GM21367 (cell line): ENCODE results near the gene RNFT2.
A peak's percentile ranks its signal among the peaks of the same experiment; 100 is the strongest.

ENCODE experiments used
- ATAC-seq: cut with Tn5 transposase; IDR thresholded peaks from one replicate; pipeline ENCODE4 v1.9.1; 2021; ENCODE audit not compliant: unreplicated experiment

Gene RNFT2

DNA sequence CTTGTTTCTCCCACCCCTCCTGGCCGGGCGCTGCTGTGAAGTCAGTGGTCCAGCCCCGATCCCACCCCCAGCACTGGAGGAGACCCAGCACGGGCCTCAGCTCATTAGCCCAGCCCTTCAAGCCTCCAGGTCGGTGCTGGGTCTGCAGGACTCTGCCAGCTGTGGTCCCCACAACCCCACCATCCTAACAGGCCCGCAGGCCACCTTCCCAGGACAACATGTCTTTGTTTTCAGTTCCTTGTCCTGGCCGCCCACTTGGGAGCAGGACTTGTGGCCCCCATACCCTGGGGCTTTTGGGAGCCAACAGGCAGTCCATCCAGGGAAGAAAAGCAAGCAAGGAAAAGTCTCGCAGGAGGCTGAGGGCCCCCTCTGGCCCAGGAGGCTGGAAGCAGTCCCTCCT lies 83.2 kb downstream of the RNFT2 start:
- no peak for ATAC-seq

GRCh38 chr12:116827432-116827831 lies 89.3 kb downstream of the RNFT2 start:
- no peak for ATAC-seq

DNA sequence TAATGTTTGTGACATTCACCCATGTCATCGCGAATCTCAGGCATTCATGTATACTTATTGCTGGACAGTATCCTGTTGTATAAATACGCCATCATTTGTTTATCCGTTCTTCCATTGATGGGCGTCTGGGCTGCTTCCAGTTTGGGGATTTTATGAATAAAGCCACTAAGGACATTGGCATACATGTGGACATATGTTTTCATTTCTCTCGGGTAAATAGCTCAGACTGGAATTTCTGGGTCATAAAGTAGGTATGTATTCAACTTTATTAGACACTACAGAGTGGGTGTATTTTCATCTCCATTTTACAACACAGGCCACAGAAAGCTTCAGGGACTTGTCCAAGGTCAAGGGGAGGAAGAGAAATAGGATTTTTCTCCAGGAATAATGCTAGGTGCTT lies 94.2 kb downstream of the RNFT2 start:
- no peak for ATAC-seq

DNA sequence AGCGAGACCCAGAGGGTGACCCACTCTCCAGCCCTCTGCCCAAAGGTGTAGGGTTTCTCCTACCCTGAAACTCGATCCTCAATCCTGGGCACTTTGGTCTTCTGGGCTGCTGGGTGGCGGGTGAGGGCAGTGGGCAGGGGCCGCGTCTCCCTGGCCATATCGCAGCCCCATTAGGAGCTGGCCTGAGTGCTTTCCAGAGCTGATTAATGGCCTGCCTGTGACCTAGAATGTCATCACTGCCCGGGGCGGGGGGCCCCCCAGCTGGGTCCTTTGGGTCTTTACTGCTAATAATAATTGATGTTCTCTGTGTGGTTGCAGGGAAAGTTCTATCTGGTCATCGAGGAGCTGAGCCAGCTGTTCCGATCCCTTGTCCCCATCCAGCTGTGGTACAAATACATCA lies 95.4 kb downstream of the RNFT2 start:
- no peak for ATAC-seq

- ATAC-seq, result no peak
These were observed 97.4 kb downstream of the RNFT2 start for GRCh38 chr12:116835484-116835883.

DNA sequence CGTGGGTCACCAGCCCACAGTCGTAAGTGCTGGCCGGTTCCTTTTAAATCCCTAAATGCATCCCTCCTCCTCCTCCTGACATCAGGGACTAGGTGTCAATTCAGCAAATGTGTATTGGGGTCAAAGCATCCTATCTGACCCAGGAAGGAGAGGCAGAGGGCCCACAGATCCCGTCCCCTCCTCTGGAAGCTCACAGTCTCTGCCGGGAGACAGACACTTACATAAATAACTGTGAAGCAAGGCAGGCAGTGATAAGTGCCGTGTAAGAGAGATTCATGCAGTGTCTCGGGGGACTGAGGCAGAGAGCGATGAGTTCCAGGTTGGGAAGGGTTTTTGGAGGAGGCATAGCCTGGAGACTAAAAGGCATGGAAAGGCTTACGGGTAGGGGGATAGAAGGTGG lies 99.0 kb downstream of the RNFT2 start:
- no peak for ATAC-seq

DNA sequence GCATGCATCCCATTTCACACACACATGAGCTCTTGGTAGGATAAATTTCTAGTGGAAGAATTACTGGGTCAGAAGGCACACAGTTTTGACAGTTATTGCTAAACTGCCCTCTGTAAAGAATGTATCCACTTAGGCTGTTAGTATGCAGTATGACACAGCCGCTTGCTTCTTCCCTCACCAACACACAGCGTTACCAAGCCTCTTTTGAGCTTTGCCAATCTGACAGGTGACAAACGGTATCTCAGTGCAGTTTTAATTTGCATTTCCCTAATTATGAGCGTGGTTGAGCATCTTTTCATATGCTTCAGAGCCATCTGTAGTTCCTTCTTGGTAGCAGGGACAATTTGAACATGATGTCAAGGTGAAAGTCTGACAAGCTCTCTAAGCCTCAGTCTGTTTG lies 100.2 kb downstream of the RNFT2 start:
- ATAC-seq, result no peak

DNA sequence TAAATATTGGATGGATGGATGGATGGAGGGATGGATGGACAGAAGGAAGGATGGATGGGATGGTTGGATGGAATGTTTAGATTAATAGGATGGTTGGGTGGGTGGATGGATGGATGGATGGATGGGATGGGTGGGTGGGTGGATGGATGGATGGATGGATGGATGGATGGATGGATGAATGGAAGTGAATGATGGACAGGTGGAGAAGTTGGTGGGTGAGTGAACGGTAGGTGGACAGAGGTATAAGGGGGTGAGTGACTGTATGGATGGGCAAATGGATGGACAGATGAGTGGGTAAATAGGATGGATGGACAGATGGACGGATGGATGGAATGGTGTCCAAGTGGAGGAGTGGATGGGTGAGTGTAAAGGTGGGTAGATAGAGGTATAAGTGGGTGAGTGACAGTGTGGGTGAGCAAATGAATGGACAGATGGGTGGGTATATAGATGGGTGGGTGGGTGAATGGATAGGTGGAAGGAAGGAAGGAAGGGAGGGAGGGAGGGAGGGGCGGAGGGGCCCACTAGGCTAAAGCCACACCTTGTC lies 101.2 kb downstream of the RNFT2 start:
- ATAC-seq, result no peak

GRCh38 chr12:116843085-116843484 lies 105.0 kb downstream of the RNFT2 start:
- ATAC-seq, result no peak

DNA sequence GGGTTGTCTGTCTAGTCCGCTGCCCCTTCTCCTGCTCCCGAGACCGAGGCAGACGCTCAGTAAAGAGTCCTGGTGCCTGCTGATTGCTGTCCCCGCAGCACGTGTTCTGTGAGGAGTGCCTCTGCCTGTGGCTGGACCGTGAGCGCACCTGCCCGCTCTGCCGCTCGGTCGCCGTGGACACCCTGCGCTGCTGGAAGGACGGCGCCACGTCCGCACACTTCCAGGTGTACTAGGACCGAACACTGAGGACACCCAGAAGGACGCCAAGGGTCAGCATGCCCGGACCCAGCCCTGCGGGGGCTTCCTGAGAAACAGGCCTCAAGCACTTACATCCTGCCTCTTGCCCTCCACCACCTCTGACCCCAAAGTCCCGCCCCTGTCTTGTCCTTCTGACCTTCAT lies 111.1 kb downstream of the RNFT2 start:
- ATAC-seq, result no peak

GRCh38 chr12:116852303-116852702 lies 114.2 kb downstream of the RNFT2 start:
- no peak for ATAC-seq

DNA sequence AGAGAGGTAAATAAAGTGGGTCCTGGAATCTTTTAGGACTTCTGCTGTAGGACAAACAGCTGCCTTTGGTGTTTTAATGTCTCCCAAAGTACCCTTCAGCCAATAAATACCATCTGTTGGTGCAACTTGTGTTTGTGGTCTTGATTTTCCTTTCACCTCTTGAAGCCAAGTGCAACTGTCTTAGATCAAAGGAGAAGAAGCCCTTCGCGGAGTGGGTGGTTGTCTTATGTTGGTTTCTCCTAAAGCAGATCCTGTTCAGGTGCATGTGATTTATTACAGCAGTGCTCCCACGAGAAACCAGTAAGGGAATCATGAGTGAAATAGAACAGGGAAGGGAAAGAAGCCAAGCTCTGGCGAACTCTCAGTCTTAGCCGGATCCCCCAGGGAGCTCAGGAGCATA lies 115.4 kb downstream of the RNFT2 start:
- ATAC-seq, result no peak

DNA sequence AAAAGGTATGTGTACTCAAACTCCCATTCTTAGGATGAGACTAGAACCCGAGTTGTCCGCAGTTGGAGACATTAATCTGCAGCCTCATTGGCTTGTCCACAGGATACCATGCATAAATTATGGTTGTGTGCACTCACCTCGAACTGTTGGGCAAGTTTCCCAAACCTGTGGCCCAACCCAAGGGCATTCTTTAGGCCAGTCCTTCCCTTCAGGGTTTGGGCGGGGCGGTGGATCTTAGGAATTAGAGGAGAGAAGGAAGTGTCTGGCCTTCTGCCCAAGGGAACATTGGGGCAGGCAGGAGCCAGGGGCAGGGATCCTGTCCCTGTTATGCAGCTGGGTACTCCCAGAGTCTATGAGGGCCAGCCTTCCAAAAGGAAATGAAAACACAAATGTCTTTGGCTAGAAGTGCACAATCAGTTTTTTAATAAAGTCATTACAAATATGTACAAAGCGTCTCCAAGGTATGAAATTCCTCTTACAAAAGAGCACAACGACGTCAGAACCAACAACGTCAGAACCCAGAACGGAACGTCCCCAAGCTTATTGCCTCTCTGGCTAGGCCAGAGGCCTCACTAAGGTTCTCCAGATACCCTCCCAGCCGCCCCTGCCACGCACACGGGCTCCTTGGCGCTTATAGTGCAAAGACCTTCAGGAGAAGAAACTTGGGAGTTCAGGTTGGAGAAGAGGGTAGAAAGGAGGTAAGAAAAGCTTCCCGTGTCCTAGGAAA lies 117.8 kb downstream of the RNFT2 start:
- no peak for ATAC-seq

DNA sequence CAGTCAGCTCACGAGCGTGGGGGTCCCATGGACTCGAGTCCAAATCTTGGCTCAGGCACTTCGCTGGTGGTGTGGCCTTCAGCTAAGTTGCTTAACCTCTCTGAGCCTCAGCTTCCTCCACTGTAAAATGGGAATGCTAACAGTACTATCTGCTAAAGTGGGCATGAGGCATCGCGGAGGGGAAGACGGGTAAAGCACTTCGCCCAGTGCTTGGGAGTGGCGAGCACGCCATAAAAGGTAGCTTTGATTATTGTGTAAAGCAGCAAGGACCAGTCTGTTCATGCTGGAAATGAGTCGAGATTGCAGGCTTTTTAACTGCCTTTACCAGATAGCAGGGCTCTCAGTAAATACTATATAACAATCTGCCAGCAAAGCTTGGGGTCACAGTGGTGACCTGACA lies 118.6 kb downstream of the RNFT2 start:
- no peak for ATAC-seq

DNA sequence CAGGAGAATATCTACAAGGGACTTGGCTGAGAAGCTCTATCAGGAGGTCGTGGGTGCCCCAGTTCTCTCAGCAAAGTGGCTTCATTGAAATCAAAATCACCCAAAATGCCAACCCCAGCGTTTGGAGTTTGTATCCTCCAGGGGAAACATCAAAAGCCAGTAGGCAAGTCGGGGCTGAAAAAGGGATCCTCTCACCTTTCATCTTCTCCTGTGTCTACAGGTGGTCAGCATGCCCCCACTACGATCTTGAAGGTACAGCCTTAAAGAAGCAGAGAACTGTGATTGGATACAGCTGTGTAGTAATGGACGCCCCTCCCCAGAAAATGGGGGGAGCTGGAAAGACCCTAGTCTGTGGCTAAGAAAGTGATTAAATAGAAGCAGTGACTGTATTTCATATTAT lies 121.0 kb downstream of the RNFT2 start:
- no peak for ATAC-seq

DNA sequence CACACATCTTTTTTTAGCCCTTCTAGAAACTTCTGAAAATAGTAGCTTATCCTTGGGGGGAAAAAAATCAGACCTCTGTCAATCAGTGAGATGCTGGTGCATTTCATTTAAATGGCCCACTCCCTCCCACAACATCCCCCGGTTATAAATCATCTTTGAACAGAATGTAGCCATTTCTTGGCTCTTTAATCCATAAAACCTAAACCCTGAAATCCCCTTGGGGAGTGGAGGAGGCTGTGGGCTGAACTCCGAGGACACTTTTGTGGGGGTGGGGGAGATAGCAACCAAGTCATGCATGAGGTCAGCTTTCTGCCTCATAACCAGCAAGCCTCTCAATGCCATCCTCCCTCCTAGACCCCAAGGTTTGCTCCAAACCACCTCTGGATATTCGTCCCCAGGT lies 122.1 kb downstream of the RNFT2 start:
- ATAC-seq, result no peak

DNA sequence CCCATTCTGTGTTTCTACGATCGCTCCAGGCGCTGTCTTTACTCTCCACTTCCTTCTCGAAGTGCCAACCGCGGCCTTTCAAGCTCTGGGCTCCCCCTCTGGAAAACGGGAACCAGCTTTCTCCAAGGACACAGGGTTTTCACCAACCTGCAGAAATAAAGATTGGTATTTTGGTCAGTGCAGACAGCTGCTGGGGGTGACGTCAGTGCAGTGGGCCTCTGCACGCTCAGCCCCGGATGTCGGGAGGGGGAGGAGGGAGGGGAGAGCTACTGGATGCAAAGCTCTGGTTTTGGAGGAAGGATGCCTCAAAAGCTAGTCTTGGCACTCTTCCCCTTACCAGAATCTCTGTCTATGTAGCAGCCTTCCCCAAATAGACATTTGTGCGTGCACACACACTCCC lies 123.2 kb downstream of the RNFT2 start:
- ATAC-seq, result peak; percentile 75

DNA sequence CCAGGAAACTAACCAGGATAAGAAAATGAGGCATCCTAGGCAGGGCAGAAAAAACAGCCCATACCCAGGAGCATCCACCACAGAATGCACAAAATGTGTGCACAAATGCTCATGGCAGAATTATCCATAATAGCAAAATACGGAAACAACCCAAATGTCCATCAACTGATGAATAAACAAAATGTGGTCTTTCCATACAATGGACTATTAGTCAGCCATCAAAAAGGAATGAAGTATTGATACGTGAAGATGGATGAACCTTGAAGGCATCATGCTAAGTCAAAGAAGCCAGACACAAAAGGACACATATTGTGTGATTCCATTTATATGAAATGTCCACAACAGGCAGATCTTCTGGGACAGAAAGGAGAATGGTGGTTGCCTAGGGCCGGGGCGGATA lies 124.1 kb downstream of the RNFT2 start:
- no peak for ATAC-seq

- ATAC-seq, result no peak
These were observed 125.2 kb downstream of the RNFT2 start for GRCh38 chr12:116863275-116863767.

DNA sequence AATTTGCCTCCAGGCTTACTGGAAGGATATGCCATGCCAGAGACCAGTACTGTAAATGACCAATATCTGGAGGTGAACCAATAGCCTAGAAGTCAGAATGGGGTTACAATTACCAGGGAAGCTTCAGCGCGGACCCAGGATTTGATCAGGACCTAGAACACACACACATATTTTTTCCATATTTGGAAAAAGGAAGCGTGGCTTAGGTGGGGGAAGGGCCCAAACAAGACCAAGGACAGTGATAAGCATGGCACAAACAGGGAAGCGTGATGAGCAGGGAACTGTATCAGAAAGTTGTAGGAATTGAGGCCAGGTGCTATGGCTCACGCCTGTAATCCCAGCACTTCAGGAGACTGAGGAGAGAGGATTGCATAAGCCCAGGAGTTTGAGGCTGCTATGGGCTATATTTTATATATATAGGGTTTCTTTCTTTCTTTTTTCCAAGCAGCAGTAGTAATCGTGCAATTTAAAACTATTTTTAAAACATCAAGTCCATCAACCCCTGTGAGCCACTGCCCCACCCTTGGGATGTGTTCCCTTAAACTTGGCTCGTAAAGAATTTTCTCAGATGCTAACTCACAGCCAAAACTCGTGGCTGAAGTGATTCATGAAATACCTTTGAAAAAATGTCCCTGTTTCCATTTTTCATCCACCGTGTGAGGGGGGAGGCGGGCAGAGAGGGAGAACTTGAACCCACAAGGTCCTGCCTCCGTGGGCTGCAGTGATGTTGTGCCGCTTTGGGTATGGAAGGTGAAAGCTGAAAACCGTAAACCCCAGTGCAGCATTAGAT lies 126.5 kb downstream of the RNFT2 start:
- no peak for ATAC-seq

GRCh38 chr12:116867523-116867922 lies 129.4 kb downstream of the RNFT2 start:
- no peak for ATAC-seq

- ATAC-seq, result no peak
These were observed 132.2 kb downstream of the RNFT2 start for GRCh38 chr12:116870306-116870705.
